Stomach (tissue), 4 donors: ENCODE results near the gene SSR1.

Experiments used
- EP300 ChIP-seq: sonication (generic); formaldehyde crosslinking; IDR thresholded peaks from one replicate; pipeline ENCODE4 v1.6.1; 2017; ENCODE audit warnings: antibody characterized with exemption
- POLR2AphosphoS5 ChIP-seq, 3 donors: sonication (generic); formaldehyde crosslinking; IDR thresholded peaks; one replicate each; pipeline ENCODE4 v1.6.1; 2016; ENCODE audit warnings: antibody characterized with exemption in 3 of 3
- TF ChIP-seq, protein P1 (sequence below), 7 experiments: fragments of 450-650 bp in 4 of 7; fragments of 200-600 bp in 3 of 7; sonication (generic) in 3 of 7; IDR thresholded peaks; one replicate each; pipeline ENCODE4 v1.5.1; 2016 to 2019; ENCODE audit warnings: antibody characterized with exemption in 7 of 7, control low read depth in 2 of 7, mild to moderate bottlenecking in 1 of 7

DNA sequence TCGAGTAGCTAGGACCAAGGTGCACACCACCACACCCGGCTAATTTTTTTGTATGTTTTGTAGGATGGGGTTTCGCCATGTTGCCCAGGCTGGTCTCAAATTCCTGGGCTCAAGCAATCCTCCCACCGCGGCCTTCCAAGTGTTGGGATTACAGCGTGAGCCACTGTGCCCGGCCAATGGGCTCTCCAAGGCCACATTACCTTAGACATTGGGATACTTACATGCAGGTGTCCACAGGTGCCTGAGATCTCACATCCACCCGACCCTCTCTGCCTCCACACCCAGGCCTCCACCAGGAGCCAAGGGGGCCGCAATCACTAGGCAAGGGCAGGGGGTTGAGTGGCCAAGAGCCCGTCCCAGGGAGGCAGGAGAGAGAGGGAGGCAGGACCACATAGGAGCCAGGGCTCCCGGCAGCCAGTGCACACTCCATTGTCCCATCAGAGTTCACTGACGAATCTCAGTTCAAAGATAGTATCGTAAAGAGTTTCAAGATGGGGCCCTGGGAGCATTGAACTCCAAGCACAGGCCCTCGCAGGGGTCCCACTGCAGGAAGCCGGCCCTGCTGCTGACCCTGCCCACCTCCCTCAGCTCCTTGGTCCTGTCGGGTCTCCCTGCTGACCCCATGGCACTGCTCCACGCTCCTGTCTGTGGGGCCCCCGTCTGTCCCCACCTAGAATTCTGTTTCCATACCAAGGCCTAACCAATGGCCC is 55.3 kb downstream of the SSR1 start:
- TF ChIP-seq EP300 (no peak), POLR2AphosphoS5 (IDR thresholded peaks at IDR 0.05) (no peak)
- TF ChIP-seq, protein P1, sequence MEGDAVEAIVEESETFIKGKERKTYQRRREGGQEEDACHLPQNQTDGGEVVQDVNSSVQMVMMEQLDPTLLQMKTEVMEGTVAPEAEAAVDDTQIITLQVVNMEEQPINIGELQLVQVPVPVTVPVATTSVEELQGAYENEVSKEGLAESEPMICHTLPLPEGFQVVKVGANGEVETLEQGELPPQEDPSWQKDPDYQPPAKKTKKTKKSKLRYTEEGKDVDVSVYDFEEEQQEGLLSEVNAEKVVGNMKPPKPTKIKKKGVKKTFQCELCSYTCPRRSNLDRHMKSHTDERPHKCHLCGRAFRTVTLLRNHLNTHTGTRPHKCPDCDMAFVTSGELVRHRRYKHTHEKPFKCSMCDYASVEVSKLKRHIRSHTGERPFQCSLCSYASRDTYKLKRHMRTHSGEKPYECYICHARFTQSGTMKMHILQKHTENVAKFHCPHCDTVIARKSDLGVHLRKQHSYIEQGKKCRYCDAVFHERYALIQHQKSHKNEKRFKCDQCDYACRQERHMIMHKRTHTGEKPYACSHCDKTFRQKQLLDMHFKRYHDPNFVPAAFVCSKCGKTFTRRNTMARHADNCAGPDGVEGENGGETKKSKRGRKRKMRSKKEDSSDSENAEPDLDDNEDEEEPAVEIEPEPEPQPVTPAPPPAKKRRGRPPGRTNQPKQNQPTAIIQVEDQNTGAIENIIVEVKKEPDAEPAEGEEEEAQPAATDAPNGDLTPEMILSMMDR (IDR thresholded peaks at IDR 0.05): no peak
